Endothelial cell (in vitro differentiated cells): ENCODE measurements around the gene TLE3. TPM values are rescaled to one million over a fixed set of nuclear protein-coding genes. Genes with fewer than 3 reads are reported as not detected.
"Not testable (repeated sequence)": the region's sequence is repeated elsewhere in the genome, so short reads cannot be mapped to it uniquely, and the experiment has no call there.

Experiments used
- DNase-seq: peaks from one replicate; pipeline ENCODE4 v3.0.0; 2021; ENCODE audit warnings: low spot score
- H3K27ac Mint-ChIP-seq: one replicate; pipeline ENCODE4 v1.8.0; 2021; ENCODE audit warnings: mixed read lengths, inconsistent platforms; ENCODE audit not compliant: unreplicated experiment
- H3K27me3 Mint-ChIP-seq: one replicate; pipeline ENCODE4 v1.8.0; 2021; ENCODE audit warnings: mild to moderate bottlenecking, moderate library complexity, mixed read lengths, inconsistent platforms; ENCODE audit not compliant: unreplicated experiment
- H3K36me3 Mint-ChIP-seq: one replicate; pipeline ENCODE4 v1.8.0; 2021; ENCODE audit warnings: mild to moderate bottlenecking, low read depth, mixed read lengths, inconsistent platforms; ENCODE audit not compliant: unreplicated experiment
- H3K4me1 Mint-ChIP-seq: one replicate; pipeline ENCODE4 v1.8.0; 2021; ENCODE audit warnings: mild to moderate bottlenecking, mixed read lengths, inconsistent platforms; ENCODE audit not compliant: unreplicated experiment
- H3K4me3 Mint-ChIP-seq: one replicate; pipeline ENCODE4 v1.8.0; 2021; ENCODE audit warnings: mild to moderate bottlenecking, mixed read lengths, inconsistent platforms; ENCODE audit not compliant: unreplicated experiment
- H3K9me3 Mint-ChIP-seq: one replicate; pipeline ENCODE4 v1.8.0; 2021; ENCODE audit warnings: mixed read lengths, inconsistent platforms; ENCODE audit not compliant: unreplicated experiment
- CTCF ChIP-seq: fragments of 200-600 bp; sonication (generic); IDR thresholded peaks from one replicate; pipeline ENCODE4 v1.5.0; 2021; ENCODE audit warnings: antibody characterized with exemption; ENCODE audit not compliant: unreplicated experiment
- total RNA-seq: library from RNA; stranded (reverse); fragmentation: NEBNext Ultra II Directional; extraction: Animal tissue kit (Norgen Biotek cat#: 25700); gene quantifications from one replicate; pipeline ENCODE4 v1.2.1, GENCODE V29; 2021; ENCODE audit not compliant: unreplicated experiment

The TLE3 gene
- total RNA-seq, 1 donor from 2014 or later = 80.8 TPM

GRCh38 chr15:70140025-70140542 is 42.4 kb upstream of the TLE3 start:
- DNase-seq = no peak
- Mint-ChIP-seq H3K4me1 (peaks cover 35% of the 10 kb centered on the region), H3K9me3 (no peaks in the 10 kb centered on the region), H3K27me3 (peaks cover 9% of the 10 kb centered on the region), H3K36me3 (no peaks in the 10 kb centered on the region), H3K4me3 (no peak overlapping the region), H3K27ac (no peak overlapping the region)
- TF ChIP-seq CTCF = no peak

- Mint-ChIP-seq H3K4me1 (peaks cover 29% of the 10 kb centered on the region), H3K36me3 (no peaks in the 10 kb centered on the region), H3K4me3 (no peak overlapping the region), H3K27ac (no peak overlapping the region), H3K9me3 (no peaks in the 10 kb centered on the region), H3K27me3 (peaks cover 8% of the 10 kb centered on the region)
- DNase-seq = no peak
- no peak for TF ChIP-seq CTCF
Measured at GRCh38 chr15:70137967-70138366, 40.2 kb upstream of the TLE3 start.

GRCh38 chr15:70137021-70137420 is 39.3 kb upstream of the TLE3 start:
- H3K27ac Mint-ChIP-seq, H3K4me3 Mint-ChIP-seq, H3K9me3 Mint-ChIP-seq, H3K27me3 Mint-ChIP-seq, H3K36me3 Mint-ChIP-seq, DNase-seq: not testable (repeated sequence)
- H3K4me1 Mint-ChIP-seq = peaks cover 24% of the 10 kb centered on the region

GRCh38 chr15:70133781-70134421 is 36.2 kb upstream of the TLE3 start:
- TF ChIP-seq CTCF = no peak
- Mint-ChIP-seq H3K4me1 (no peaks in the 10 kb centered on the region), H3K27me3 (peaks cover 2% of the 10 kb centered on the region), H3K9me3 (no peaks in the 10 kb centered on the region), H3K4me3 (no peak overlapping the region), H3K27ac (no peak overlapping the region), H3K36me3 (no peaks in the 10 kb centered on the region)
- no peak for DNase-seq

GRCh38 chr15:70133296-70133695 is 35.6 kb upstream of the TLE3 start:
- Mint-ChIP-seq H3K36me3 (no peaks in the 10 kb centered on the region), H3K4me1 (no peaks in the 10 kb centered on the region), H3K4me3 (no peak overlapping the region), H3K27me3 (no peaks in the 10 kb centered on the region), H3K27ac (no peak overlapping the region), H3K9me3 (no peaks in the 10 kb centered on the region)
- TF ChIP-seq CTCF = no peak
- no peak for DNase-seq
